Sigmoid colon (tissue), 7 donors: Measurements from ENCODE around the gene CHN2. TPM values are rescaled to one million over a fixed set of nuclear protein-coding genes. Genes with fewer than 3 reads are reported as not detected.
A peak's percentile ranks its signal among the peaks of the same experiment; 100 is the strongest.

Experiments used
- DNase-seq: peaks from one replicate; pipeline ENCODE4 v3.0.0-alpha.2; 2019
- H3K27ac ChIP-seq, 4 donors: fragments of 200-600 bp; sonication (generic); one replicate each; pipeline ENCODE4 v1.5.1; 2016 to 2019; ENCODE audit warnings: mild to moderate bottlenecking in 1 of 4
- H3K27me3 ChIP-seq, 3 donors: fragments of 200-600 bp; sonication (generic); one replicate each; pipeline ENCODE4 v1.5.1; 2019; ENCODE audit warnings: mild to moderate bottlenecking in 1 of 3
- H3K36me3 ChIP-seq, 4 donors: fragments of 200-600 bp; sonication (generic); one replicate each; pipeline ENCODE4 v1.5.1; 2016 to 2019
- H3K4me1 ChIP-seq, 4 donors: fragments of 200-600 bp; sonication (generic); one replicate each; pipeline ENCODE4 v1.5.1; 2017 to 2019
- H3K4me3 ChIP-seq, 4 donors: fragments of 200-600 bp; sonication (generic); one replicate each; pipeline ENCODE4 v1.5.1; 2017 to 2019; ENCODE audit warnings: mild to moderate bottlenecking in 2 of 4, moderate library complexity in 1 of 4
- H3K9me3 ChIP-seq, 4 donors: fragments of 200-600 bp in 3 of 4; sonication (generic) in 3 of 4; one replicate each; pipeline versions ENCODE4 v1.5.1 to v1.6.1; 2013 to 2019
- EP300 ChIP-seq, 4 donors: sonication (generic); formaldehyde crosslinking; IDR thresholded peaks; one replicate each; pipeline ENCODE4 v1.6.1; 2017; ENCODE audit warnings: antibody characterized with exemption in 4 of 4
- POLR2A ChIP-seq, 2 donors: fragments of 450-650 bp; IDR thresholded peaks; one replicate each; pipeline ENCODE4 v1.6.1; 2016; ENCODE audit warnings: antibody characterized with exemption in 2 of 2, mild to moderate bottlenecking in 2 of 2, moderate library complexity in 2 of 2
- POLR2AphosphoS5 ChIP-seq, 4 donors: sonication (generic); formaldehyde crosslinking; IDR thresholded peaks; one replicate each; pipeline ENCODE4 v1.6.1; 2017; ENCODE audit warnings: antibody characterized with exemption in 4 of 4
- WGBS, 2 donors: extraction: QIAGEN DNeasy Blood & Tissue Kit; methylation state at CpG; one replicate each; pipeline ENCODE4 v1.1.7; 2013; 5-methylcytosine and 5-hydroxymethylcytosine counted together
- intact Hi-C: fragments of 100-400 bp; cut with DNase I; formaldehyde crosslinking; loops from one replicate; pipeline ENCODE4 v1.15.1; 2023
- polyA plus RNA-seq, 3 donors: library from polyadenylated mRNA; stranded (reverse); fragments of 200-250 nt; gene quantifications; one replicate each; pipeline ENCODE4 v1.2.3, GENCODE V29; 2013
- total RNA-seq, 4 donors: library from RNA; depleted of rRNA; stranded (reverse); fragments of >200 nt; gene quantifications; one replicate each; pipeline ENCODE4 v1.1.0, GENCODE V29; 2016
- TF ChIP-seq, protein P1 (sequence below), 4 experiments: fragments of 450-650 bp in 3 of 4; fragments of 200-600 bp in 1 of 4; IDR thresholded peaks; one replicate each; pipeline ENCODE4 v1.5.1; 2016 to 2019; ENCODE audit warnings: antibody characterized with exemption in 4 of 4, mild to moderate bottlenecking in 3 of 4, moderate library complexity in 2 of 4
- donor health status: healthy with polysubstance abuse.
- donor health status: Bipolar disorder and iron deficiency.
- donor health status: healthy.

Gene CHN2
- total and polyA plus RNA-seq, 7 donors, result 4.2 to 37.7 (median 15.8) TPM

DNA sequence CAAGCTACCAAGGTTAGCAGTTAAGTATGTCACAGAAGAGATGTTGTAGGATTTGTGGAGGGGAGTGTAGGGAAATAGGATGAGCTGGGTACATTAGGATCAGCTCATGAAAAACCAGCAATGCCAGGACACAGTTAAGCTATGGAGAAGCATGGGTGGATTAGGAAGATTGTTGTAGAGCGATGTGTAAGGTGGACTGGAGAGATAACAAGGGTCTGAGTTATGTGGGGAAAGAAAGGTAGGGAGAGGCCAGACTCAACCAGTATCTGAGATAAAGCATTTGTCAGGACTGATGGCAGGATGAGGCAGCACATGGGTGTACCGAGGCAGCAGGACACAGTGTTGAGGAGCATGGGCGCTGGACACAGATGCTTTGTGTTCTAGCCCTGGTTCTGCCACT, 283.7 kb downstream of the CHN2 start:
- no peaks in the 10 kb centered on the region for H3K27me3 ChIP-seq
- no peak overlapping the region for H3K4me3 ChIP-seq
- intact Hi-C loops, result no loop called here
- no peak for TF ChIP-seq EP300 (IDR thresholded peaks at IDR 0.05)
- no peak for TF ChIP-seq POLR2AphosphoS5 (IDR thresholded peaks at IDR 0.05)
- TF ChIP-seq POLR2A (IDR thresholded peaks at IDR 0.05), result no peak
- peak overlapping the region in 1 of 4 donors; percentile 91 for H3K27ac ChIP-seq
- 93 to 94% methylated on average over 3 of the region's 3 CpGs for WGBS, 2 donors
- DNase-seq, result no peak
- H3K36me3 ChIP-seq, result no peaks in the 10 kb centered on the region
- no peaks in the 10 kb centered on the region for H3K9me3 ChIP-seq
- H3K4me1 ChIP-seq, result peaks cover 0 to 40% (median 34%) of the 10 kb centered on the region in 4 donors

DNA sequence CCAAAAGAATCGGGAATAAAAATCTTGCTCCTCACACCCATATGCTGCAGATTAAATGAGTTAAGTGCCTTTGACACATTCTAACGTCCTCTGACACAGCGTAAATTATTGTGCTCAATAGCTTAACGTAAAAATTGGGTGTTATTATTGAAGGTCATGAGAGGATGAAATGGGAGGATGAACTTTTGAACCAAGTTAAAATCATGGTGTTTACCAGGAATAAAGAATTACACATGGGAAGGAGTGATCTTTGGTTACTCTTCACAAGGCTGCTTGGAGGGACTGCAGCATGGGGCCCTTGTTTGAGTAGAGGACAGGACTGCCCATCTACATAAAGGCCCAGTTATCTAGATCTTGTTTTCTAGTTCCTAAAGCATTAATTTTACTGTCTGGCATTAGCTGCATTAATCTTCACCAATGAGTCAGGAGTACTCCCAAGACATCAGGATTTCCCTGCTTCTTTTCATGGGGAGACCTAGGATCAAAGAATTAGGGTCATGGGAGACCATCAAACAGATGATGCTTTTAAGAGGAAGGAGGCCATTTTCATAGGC, 284.2 kb downstream of the CHN2 start:
- Histone ChIP-seq H3K36me3 (no peaks in the 10 kb centered on the region), H3K9me3 (no peaks in the 10 kb centered on the region), H3K4me1 (peaks cover 0 to 45% (median 38%) of the 10 kb centered on the region in 4 donors), H3K4me3 (no peak overlapping the region), H3K27ac (peak overlapping the region in 3 of 4 donors; percentile 72 to 91 (median 75)), H3K27me3 (no peaks in the 10 kb centered on the region)
- WGBS, 2 donors, result 76 to 79% methylated on average over 4 of the region's 4 CpGs
- DNase-seq, result no peak
- intact Hi-C loops, result no loop called here
- TF ChIP-seq EP300 (IDR thresholded peaks at IDR 0.05), result no peak
- TF ChIP-seq, protein P1, sequence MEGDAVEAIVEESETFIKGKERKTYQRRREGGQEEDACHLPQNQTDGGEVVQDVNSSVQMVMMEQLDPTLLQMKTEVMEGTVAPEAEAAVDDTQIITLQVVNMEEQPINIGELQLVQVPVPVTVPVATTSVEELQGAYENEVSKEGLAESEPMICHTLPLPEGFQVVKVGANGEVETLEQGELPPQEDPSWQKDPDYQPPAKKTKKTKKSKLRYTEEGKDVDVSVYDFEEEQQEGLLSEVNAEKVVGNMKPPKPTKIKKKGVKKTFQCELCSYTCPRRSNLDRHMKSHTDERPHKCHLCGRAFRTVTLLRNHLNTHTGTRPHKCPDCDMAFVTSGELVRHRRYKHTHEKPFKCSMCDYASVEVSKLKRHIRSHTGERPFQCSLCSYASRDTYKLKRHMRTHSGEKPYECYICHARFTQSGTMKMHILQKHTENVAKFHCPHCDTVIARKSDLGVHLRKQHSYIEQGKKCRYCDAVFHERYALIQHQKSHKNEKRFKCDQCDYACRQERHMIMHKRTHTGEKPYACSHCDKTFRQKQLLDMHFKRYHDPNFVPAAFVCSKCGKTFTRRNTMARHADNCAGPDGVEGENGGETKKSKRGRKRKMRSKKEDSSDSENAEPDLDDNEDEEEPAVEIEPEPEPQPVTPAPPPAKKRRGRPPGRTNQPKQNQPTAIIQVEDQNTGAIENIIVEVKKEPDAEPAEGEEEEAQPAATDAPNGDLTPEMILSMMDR (IDR thresholded peaks at IDR 0.05), result no peak
- TF ChIP-seq POLR2AphosphoS5 (IDR thresholded peaks at IDR 0.05), result no peak

DNA sequence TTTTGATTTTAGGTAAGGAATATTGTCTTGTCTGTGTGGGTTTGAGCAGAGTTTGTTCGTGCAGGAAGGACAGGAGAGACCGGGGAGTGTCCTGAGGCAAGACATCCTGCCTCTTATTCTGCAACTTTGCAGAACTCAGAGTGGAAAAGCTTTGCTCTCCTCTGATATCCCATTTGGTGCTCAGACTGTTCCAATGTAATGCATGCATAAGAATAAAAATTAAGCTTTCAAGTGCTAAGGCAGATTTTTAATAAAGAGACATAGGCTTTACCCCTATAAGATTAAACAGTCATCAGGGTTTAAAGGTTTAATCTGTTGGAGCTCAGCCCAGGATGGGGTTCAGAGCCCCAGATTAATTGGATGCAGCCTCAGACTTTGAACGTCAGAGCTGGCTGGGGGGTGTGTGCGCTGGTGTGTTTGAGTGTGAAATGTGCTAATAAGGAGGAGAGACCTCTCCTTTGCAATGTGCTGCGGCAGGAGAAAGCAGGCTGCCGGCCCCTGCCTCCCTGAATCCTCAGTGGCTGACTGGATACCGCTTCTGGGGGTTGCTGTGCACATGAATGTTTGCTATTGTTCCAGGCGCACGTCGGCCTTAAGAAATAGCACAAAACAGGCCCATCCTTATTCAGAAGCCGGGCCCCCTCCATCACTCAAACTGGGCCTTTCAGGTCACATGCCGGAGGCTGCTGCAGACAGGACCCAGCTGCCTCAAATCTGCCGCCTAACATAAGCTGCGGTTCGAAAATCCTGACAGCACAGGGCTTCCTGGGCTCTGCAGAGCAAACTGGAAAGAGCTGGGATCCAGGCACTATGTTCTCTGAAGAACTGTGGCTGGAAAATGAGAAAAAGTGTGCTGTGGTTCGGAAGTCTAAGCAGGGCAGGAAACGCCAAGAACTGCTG, 285.0 kb downstream of the CHN2 start:
- no peaks in the 10 kb centered on the region for H3K27me3 ChIP-seq
- peak; percentile 83 for DNase-seq
- H3K9me3 ChIP-seq, result no peaks in the 10 kb centered on the region
- peak in 2 of 4 donors; percentile 28 to 49 for TF ChIP-seq POLR2AphosphoS5 (IDR thresholded peaks at IDR 0.05)
- no peak for TF ChIP-seq POLR2A (IDR thresholded peaks at IDR 0.05)
- WGBS, 2 donors, result 22 to 58% methylated on average over 17 of the region's 17 CpGs
- H3K4me3 ChIP-seq, result peak overlapping the region in 3 of 4 donors; percentile 23 to 45 (median 26)
- H3K27ac ChIP-seq, result peak overlapping the region; percentile 72 to 91 (median 78)
- peaks cover 0 to 53% (median 43%) of the 10 kb centered on the region in 4 donors for H3K4me1 ChIP-seq
- intact Hi-C loops, result loop anchor here (5.0 kb wide), 1 partner anchor 83 kb away; the partner anchor contains the start of gene PRR15
- H3K36me3 ChIP-seq, result no peaks in the 10 kb centered on the region

DNA sequence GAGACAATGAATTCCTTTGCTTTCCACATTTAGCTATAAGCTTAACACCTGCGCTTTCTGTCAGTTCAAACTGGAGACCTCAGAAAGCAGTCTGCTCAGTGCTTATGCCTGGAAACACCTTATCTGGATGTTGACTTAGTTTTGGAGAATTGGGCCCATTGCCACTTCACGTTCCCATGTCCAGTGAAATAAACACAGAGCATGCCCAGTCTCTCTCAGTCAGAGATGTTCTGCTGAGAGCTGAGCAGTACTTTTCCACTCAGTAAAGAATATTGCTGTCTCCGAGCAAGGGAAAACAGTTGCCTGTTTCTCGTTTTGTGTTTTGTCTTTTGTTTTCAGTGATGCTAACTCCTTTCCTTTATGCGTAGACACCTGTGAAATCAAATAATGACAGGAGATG, 285.9 kb downstream of the CHN2 start:
- Histone ChIP-seq H3K36me3 (no peaks in the 10 kb centered on the region), H3K9me3 (no peaks in the 10 kb centered on the region), H3K27ac (peak overlapping the region; percentile 72 to 91 (median 78)), H3K27me3 (no peaks in the 10 kb centered on the region), H3K4me1 (peaks cover 0 to 61% (median 49%) of the 10 kb centered on the region in 4 donors), H3K4me3 (peak overlapping the region; percentile 8 to 45 (median 24))
- TF ChIP-seq, protein P1 (IDR thresholded peaks at IDR 0.05), result no peak
- TF ChIP-seq POLR2A (IDR thresholded peaks at IDR 0.05) (no peak), POLR2AphosphoS5 (IDR thresholded peaks at IDR 0.05) (peak in 3 of 4 donors; percentile 24 to 64 (median 27)), EP300 (IDR thresholded peaks at IDR 0.05) (peak in 1 of 4 donors; percentile 37)
- 21 to 69% methylated on average over 5 of the region's 5 CpGs for WGBS, 2 donors
- DNase-seq, result peak; percentile 68
- intact Hi-C loops, result loop anchor here (5.0 kb wide), 1 partner anchor 82 kb away; the partner anchor contains the start of gene PRR15

DNA sequence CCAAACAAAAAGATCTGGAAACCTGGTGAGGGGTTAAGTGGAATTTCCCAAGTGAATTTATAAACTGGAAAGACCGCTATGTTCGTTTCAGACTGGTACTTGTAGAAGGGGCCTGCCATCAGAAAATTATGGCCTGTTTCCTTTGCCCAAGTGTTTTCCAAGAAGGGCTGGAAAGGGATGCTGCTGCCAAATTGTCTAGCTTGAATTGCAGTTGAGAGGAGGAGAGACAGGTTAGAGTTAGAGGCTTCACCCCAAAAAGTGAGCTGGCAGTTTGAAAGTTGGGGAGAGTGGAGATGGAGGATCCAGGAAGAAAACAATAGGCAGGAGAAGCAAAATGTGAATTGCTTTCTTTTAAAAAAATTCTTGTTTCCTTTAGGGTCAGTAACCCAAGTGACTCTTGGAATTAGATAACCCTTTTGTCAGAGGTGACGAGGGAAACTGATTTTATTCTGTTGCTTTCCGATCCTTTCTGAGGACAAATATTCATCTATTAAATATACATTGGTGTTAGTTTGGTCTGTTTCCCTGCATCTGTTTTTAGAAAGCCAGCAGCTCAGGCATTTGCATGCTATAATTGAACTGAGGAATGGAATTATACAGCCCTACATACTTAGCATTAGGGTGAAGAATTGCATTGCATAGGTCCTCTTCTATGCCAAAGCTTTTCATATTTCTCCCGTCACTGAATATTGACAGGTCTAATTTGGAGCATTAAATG, 286.5 kb downstream of the CHN2 start:
- Histone ChIP-seq H3K27ac (peak overlapping the region; percentile 72 to 91 (median 78)), H3K36me3 (no peaks in the 10 kb centered on the region), H3K27me3 (no peaks in the 10 kb centered on the region), H3K9me3 (no peaks in the 10 kb centered on the region), H3K4me1 (peaks cover 0 to 67% (median 55%) of the 10 kb centered on the region in 4 donors), H3K4me3 (peak overlapping the region; percentile 8 to 45 (median 24))
- intact Hi-C loops, result loop anchor here (5.0 kb wide), 1 partner anchor 81 kb away; the partner anchor contains the start of gene PRR15
- DNase-seq, result no peak
- TF ChIP-seq EP300 (IDR thresholded peaks at IDR 0.05) (no peak), POLR2A (IDR thresholded peaks at IDR 0.05) (no peak), POLR2AphosphoS5 (IDR thresholded peaks at IDR 0.05) (no peak)
- TF ChIP-seq, protein P1 (IDR thresholded peaks at IDR 0.05), result no peak
- WGBS, 2 donors, result 60 to 65% methylated on average over 5 of the region's 5 CpGs
